ENCODE data around the gene CGAS. TPM values are rescaled to one million over a fixed set of nuclear protein-coding genes. Genes with fewer than 3 reads are reported as not detected.

Gene CGAS
- total RNA-seq, 1 experiment from 2014 or later, result 38.4 TPM

GRCh38 chr6:73443555-73443954 is 8.5 kb downstream of the CGAS start:
- Histone ChIP-seq H3K9me3 (ENCODE audit: control insufficient read depth, insufficient read depth, low read depth, low read length) (no peaks in the 10 kb centered on the region), H3K36me3 (ENCODE audit: control insufficient read depth, insufficient read depth, low read length) (peaks cover 33% of the 10 kb centered on the region), H3K4me3 (ENCODE audit: low read depth in 2 of 2, low read length in 2 of 2) (no peak overlapping the region), H3K27ac (ENCODE audit: low read length) (no peak overlapping the region), H3K4me1 (ENCODE audit: control insufficient read depth, insufficient read depth, low read length) (no peaks in the 10 kb centered on the region), H3K27me3 (ENCODE audit: control insufficient read depth, insufficient read depth, low read length) (no peaks in the 10 kb centered on the region)
- POLR2A ChIA-PET, result interaction anchor here (0.6 to 0.7 kb wide), 2 partner anchors 11 to 207 kb away, joined by 6 to 15 read pairs; no protein-coding TSS in a partner anchor
- intact Hi-C loops (cut with micrococcal nuclease; ENCODE audit: unreplicated experiment) (no loop called here), in situ Hi-C loops (cut with HindIII; ENCODE audit: low pct_unique_long_range_greater_than_20kb, low sequenced_read_pairs) (no loop called here)
- CTCF ChIA-PET, result no interaction called here
- no TSS peak for BruUV-seq (replicated peaks)
- DNase-seq (ENCODE audit: low read depth, low spot score) (no peak), ATAC-seq (no peak)
- no peak for TF ChIP-seq TCF7L2 (IDR thresholded peaks at IDR 0.05; ENCODE audit: low read depth, low read length)
- TF ChIP-seq CTCF (IDR thresholded peaks at IDR 0.05), result no peak
- TF ChIP-seq POLR2AphosphoS5 (IDR thresholded peaks at IDR 0.05; ENCODE audit: low read depth, low read length), result no peak
- no peak for TF ChIP-seq SIN3A (IDR thresholded peaks at IDR 0.05; ENCODE audit: borderline replicate concordance, insufficient read depth, low read depth, low read length)
- TF ChIP-seq, protein P1, sequence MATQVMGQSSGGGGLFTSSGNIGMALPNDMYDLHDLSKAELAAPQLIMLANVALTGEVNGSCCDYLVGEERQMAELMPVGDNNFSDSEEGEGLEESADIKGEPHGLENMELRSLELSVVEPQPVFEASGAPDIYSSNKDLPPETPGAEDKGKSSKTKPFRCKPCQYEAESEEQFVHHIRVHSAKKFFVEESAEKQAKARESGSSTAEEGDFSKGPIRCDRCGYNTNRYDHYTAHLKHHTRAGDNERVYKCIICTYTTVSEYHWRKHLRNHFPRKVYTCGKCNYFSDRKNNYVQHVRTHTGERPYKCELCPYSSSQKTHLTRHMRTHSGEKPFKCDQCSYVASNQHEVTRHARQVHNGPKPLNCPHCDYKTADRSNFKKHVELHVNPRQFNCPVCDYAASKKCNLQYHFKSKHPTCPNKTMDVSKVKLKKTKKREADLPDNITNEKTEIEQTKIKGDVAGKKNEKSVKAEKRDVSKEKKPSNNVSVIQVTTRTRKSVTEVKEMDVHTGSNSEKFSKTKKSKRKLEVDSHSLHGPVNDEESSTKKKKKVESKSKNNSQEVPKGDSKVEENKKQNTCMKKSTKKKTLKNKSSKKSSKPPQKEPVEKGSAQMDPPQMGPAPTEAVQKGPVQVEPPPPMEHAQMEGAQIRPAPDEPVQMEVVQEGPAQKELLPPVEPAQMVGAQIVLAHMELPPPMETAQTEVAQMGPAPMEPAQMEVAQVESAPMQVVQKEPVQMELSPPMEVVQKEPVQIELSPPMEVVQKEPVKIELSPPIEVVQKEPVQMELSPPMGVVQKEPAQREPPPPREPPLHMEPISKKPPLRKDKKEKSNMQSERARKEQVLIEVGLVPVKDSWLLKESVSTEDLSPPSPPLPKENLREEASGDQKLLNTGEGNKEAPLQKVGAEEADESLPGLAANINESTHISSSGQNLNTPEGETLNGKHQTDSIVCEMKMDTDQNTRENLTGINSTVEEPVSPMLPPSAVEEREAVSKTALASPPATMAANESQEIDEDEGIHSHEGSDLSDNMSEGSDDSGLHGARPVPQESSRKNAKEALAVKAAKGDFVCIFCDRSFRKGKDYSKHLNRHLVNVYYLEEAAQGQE (IDR thresholded peaks at IDR 0.05; ENCODE audit: insufficient read depth in 1 of 2, low read depth in 2 of 2, low read length in 1 of 2), result no peak

DNA sequence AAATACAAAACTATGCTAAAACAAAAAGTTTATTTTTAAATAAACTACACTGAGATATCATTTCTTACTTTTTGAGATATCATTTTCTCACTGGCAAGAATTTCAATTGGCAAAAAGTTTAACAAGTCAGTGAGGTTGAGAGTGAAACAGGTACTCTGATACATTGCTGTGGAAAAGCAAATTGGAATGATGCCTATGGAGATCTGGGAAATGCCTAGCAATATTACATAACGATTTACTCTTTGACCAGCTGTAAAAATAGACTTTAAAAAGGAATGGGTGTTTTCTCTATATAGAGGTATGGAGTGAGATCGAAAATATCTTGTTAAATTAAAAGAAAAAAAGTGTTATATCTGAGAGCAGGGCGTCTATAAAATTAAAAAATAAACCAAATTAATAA is 16.9 kb downstream of the CGAS start:
- Histone ChIP-seq H3K9me3 (ENCODE audit: control insufficient read depth, insufficient read depth, low read depth, low read length) (no peaks in the 10 kb centered on the region), H3K4me3 (ENCODE audit: low read depth in 2 of 2, low read length in 2 of 2) (no peak overlapping the region), H3K36me3 (ENCODE audit: control insufficient read depth, insufficient read depth, low read length) (peaks cover 41% of the 10 kb centered on the region), H3K27me3 (ENCODE audit: control insufficient read depth, insufficient read depth, low read length) (no peaks in the 10 kb centered on the region), H3K4me1 (ENCODE audit: control insufficient read depth, insufficient read depth, low read length) (no peaks in the 10 kb centered on the region), H3K27ac (ENCODE audit: low read length) (no peak overlapping the region)
- TF ChIP-seq SIN3A (IDR thresholded peaks at IDR 0.05; ENCODE audit: borderline replicate concordance, insufficient read depth, low read depth, low read length), result no peak
- TF ChIP-seq TCF7L2 (IDR thresholded peaks at IDR 0.05; ENCODE audit: low read depth, low read length), result no peak
- TF ChIP-seq CTCF (IDR thresholded peaks at IDR 0.05), result no peak
- TF ChIP-seq POLR2AphosphoS5 (IDR thresholded peaks at IDR 0.05; ENCODE audit: low read depth, low read length), result no peak
- TF ChIP-seq, protein P1 (IDR thresholded peaks at IDR 0.05; ENCODE audit: insufficient read depth in 1 of 2, low read depth in 2 of 2, low read length in 1 of 2), result no peak
- in situ Hi-C loops (cut with HindIII; ENCODE audit: low pct_unique_long_range_greater_than_20kb, low sequenced_read_pairs), result no loop called here
- ChIA-PET POLR2A (no interaction called here), CTCF (no interaction called here)
- ATAC-seq (no peak), DNase-seq (ENCODE audit: low read depth, low spot score) (no peak)
- intact Hi-C loops (cut with micrococcal nuclease; ENCODE audit: unreplicated experiment), result no loop called here
- TSS peak; percentile 15 for BruUV-seq (replicated peaks)
